IMR-90 (cell line): Measurements from ENCODE around the gene SESN1. TPM values are rescaled to one million over a fixed set of nuclear protein-coding genes. Genes with fewer than 3 reads are reported as not detected.

Experiments used
- ATAC-seq: fragments of 200-7000 bp; cut with Tn5 transposase; 2 replicates; pipeline ENCODE4 v1.9.1; 2020; ENCODE audit warnings: low read depth, mild to moderate bottlenecking, moderate library complexity
- BruUV-seq: library from RNA; stranded (reverse); fragments of 400-500 nt; replicated peaks from 2 replicates; lab custom pipeline; 2021; lab: Mats Ljungman, UMichigan
- CTCF ChIA-PET: fragments of 300-600 bp; formaldehyde crosslinking; extraction: SDS; loops from one replicate; lab custom pipeline; 2021; ENCODE audit warnings: antibody characterized with exemption; lab: Yijun Ruan, JAX
- POLR2A ChIA-PET: fragments of 300-600 bp; sonication (Branson Sonifier 250); formaldehyde crosslinking; loops from one replicate; lab custom pipeline; 2022; ENCODE audit warnings: antibody characterized with exemption; ENCODE audit not compliant: unreplicated experiment; lab: Charles Lee
- DNase-seq: peaks from one replicate; pipeline ENCODE4 v3.0.0; 2013
- H2AFZ ChIP-seq: replicated peaks from 2 replicates; pipeline ENCODE3; 2013; ENCODE audit warnings: low read length, mild to moderate bottlenecking; ENCODE audit not compliant: poor library complexity
- H2AK5ac ChIP-seq: 2 replicates; pipeline ENCODE4 v1.6.1; 2013; ENCODE audit warnings: low read depth, low read length, inconsistent platforms
- H2AK9ac ChIP-seq: replicated peaks from 2 replicates; pipeline ENCODE3; 2013; ENCODE audit warnings: mild to moderate bottlenecking, low read depth, low read length, moderate library complexity; ENCODE audit not compliant: poor library complexity
- H2BK120ac ChIP-seq: 2 replicates; pipeline ENCODE4 v1.6.1; 2013; ENCODE audit warnings: low read depth, low read length, inconsistent platforms
- H2BK15ac ChIP-seq: 3 replicates; pipeline ENCODE4 v1.6.1; 2013; ENCODE audit warnings: low read depth, low read length, inconsistent platforms
- H2BK20ac ChIP-seq: 2 replicates; pipeline ENCODE4 v1.6.1; 2013; ENCODE audit warnings: low read depth, mild to moderate bottlenecking, inconsistent platforms, low read length, moderate library complexity
- H2BK5ac ChIP-seq: 2 replicates; pipeline ENCODE4 v1.6.1; 2013; ENCODE audit warnings: mild to moderate bottlenecking, low read depth, low read length, inconsistent platforms; ENCODE audit not compliant: poor library complexity, severe bottlenecking
- H3K14ac ChIP-seq: replicated peaks from 2 replicates; pipeline ENCODE4 v1.6.1; 2013; ENCODE audit warnings: low read depth, low read length, inconsistent platforms
- H3K18ac ChIP-seq: 2 replicates; pipeline ENCODE4 v1.6.1; 2013; ENCODE audit warnings: low read depth, low read length, control low read depth
- H3K23ac ChIP-seq: 2 replicates; pipeline ENCODE4 v1.6.1; 2013; ENCODE audit warnings: low read depth, low read length, inconsistent platforms
- H3K27ac ChIP-seq: 2 replicates; pipeline ENCODE4 v1.5.1; 2013; ENCODE audit warnings: mild to moderate bottlenecking, control low read depth, low read length; ENCODE audit not compliant: insufficient read depth
- H3K27me3 ChIP-seq: 2 replicates; pipeline ENCODE4 v1.6.1; 2013; ENCODE audit warnings: low read length; ENCODE audit not compliant: control insufficient read depth, insufficient read depth
- H3K36me3 ChIP-seq: 2 replicates; pipeline ENCODE4 v1.6.1; 2013; ENCODE audit warnings: low read length, mixed read lengths; ENCODE audit not compliant: control insufficient read depth, insufficient read depth
- H3K4ac ChIP-seq: 2 replicates; pipeline ENCODE4 v1.6.1; 2013; ENCODE audit warnings: low read depth, low read length, inconsistent platforms
- H3K4me1 ChIP-seq: 2 replicates; pipeline ENCODE4 v1.6.1; 2013; ENCODE audit warnings: low read length, mixed read lengths; ENCODE audit not compliant: control insufficient read depth, insufficient read depth
- H3K4me2 ChIP-seq: 2 replicates; pipeline ENCODE4 v1.6.1; 2013; ENCODE audit warnings: low read depth, mild to moderate bottlenecking, control low read depth, low read length, moderate library complexity
- H3K4me3 ChIP-seq: 2 replicates; pipeline ENCODE4 v1.5.1; 2013; ENCODE audit warnings: low read depth, mild to moderate bottlenecking, control low read depth, low read length, moderate library complexity; ENCODE audit not compliant: insufficient read depth
- H3K56ac ChIP-seq: 2 replicates; pipeline ENCODE4 v1.6.1; 2013; ENCODE audit warnings: low read length, inconsistent platforms; ENCODE audit not compliant: insufficient read depth; ENCODE audit errors: extremely low read depth
- H3K79me1 ChIP-seq, 2 experiments: 2 replicates each; pipeline ENCODE4 v1.6.1; 2013; ENCODE audit warnings: low read length in 2 of 2, inconsistent platforms in 1 of 2, low read depth in 1 of 2
- H3K9ac ChIP-seq: 2 replicates; pipeline ENCODE4 v1.6.1; 2013; ENCODE audit warnings: low read depth, low read length, control low read depth
- H3K9me1 ChIP-seq: 2 replicates; pipeline ENCODE4 v1.6.1; 2013; ENCODE audit warnings: low read length, inconsistent platforms; ENCODE audit not compliant: insufficient read depth
- H3K9me3 ChIP-seq: 2 replicates; pipeline ENCODE4 v1.6.1; 2013; ENCODE audit warnings: low read length; ENCODE audit not compliant: control insufficient read depth, insufficient read depth
- H4K20me1 ChIP-seq: 2 replicates; pipeline ENCODE4 v1.6.1; 2013; ENCODE audit warnings: low read length, inconsistent platforms; ENCODE audit not compliant: insufficient read depth
- H4K5ac ChIP-seq: 2 replicates; pipeline ENCODE4 v1.6.1; 2013; ENCODE audit warnings: mild to moderate bottlenecking, low read depth, low read length, control low read depth
- H4K8ac ChIP-seq, 2 experiments: 2 replicates each; pipeline ENCODE4 v1.6.1; 2013; ENCODE audit warnings: low read depth in 2 of 2, low read length in 2 of 2, control low read depth in 1 of 2, inconsistent platforms in 1 of 2
- H4K91ac ChIP-seq: 2 replicates; pipeline ENCODE4 v1.6.1; 2013; ENCODE audit warnings: low read depth, low read length, inconsistent platforms; ENCODE audit not compliant: insufficient read depth
- CTCF ChIP-seq: conservative IDR thresholded peaks from 2 replicates; pipeline ENCODE4 v1.5.1; 2012; ENCODE audit warnings: mild to moderate bottlenecking, low read depth, low read length, improper control_type of control experiment
- ELK1 ChIP-seq: fragments of 150-350 bp; IDR thresholded peaks from 2 replicates; pipeline ENCODE4 v1.6.1; 2016; ENCODE audit warnings: low read depth, mild to moderate bottlenecking, low read length, moderate library complexity, borderline replicate concordance
- FOS ChIP-seq: fragments of 150-350 bp; IDR thresholded peaks from 2 replicates; pipeline ENCODE4 v1.6.1; 2016; ENCODE audit warnings: low read depth, low read length
- MXI1 ChIP-seq: IDR thresholded peaks from 2 replicates; pipeline ENCODE4 v1.6.1; 2012; ENCODE audit warnings: low read depth, mild to moderate bottlenecking, low read length, moderate library complexity, borderline replicate concordance
- RAD21 ChIP-seq: IDR thresholded peaks from 2 replicates; pipeline ENCODE4 v1.6.1; 2012; ENCODE audit warnings: low read length, improper control_type of control experiment
- RCOR1 ChIP-seq: IDR thresholded peaks from 2 replicates; pipeline ENCODE4 v1.6.1; 2012; ENCODE audit warnings: mild to moderate bottlenecking, low read length, improper control_type of control experiment; ENCODE audit not compliant: insufficient replicate concordance
- RFX5 ChIP-seq: IDR thresholded peaks from 2 replicates; pipeline ENCODE4 v1.8.0; 2012; ENCODE audit warnings: low read depth, mild to moderate bottlenecking, low read length, moderate library complexity
- USF2 ChIP-seq: fragments of 150-350 bp; IDR thresholded peaks from 2 replicates; pipeline ENCODE4 v1.6.1; 2017; ENCODE audit warnings: mild to moderate bottlenecking, antibody characterized with exemption, low read length, low read depth
- WGBS, 2 experiments: methylation state at CpG; one replicate each; pipeline versions ENCODE4 v1.1.5 to v1.1.7; 2013; ENCODE audit warnings: missing lambda C conversion rate in 2 of 2; ENCODE audit not compliant: insufficient read length in 1 of 2; ENCODE audit errors: extremely low coverage in 2 of 2; 5-methylcytosine and 5-hydroxymethylcytosine counted together
- dilution Hi-C: fragments of 300-500 bp; cut with HindIII; formaldehyde crosslinking; loops from one replicate; pipeline ENCODE4 v1.14.3; 2018; ENCODE audit warnings: low sequenced_read_pairs; ENCODE audit not compliant: unreplicated experiment
- in situ Hi-C: fragments of 300-500 bp; cut with MboI; formaldehyde crosslinking; loops from 3 replicates; pipeline ENCODE4 v1.14.3; 2019; ENCODE audit warnings: low sequenced_read_pairs, inconsistent platforms, mixed read lengths
- intact Hi-C: fragments of 100-400 bp; cut with micrococcal nuclease; formaldehyde crosslinking; loops from 2 replicates; pipeline ENCODE4 v1.10.0; 2022
- polyA plus RNA-seq, 3 experiments: library from polyadenylated mRNA; depleted of rRNA; stranded (reverse); fragments of >200 nt; gene quantifications; 2 replicates each; pipeline ENCODE4 v1.2.3, GENCODE V29; 2012; ENCODE audit warnings: low replicate concordance in 1 of 3
- total RNA-seq: library from RNA; depleted of rRNA; stranded (reverse); fragments of >200 nt; gene quantifications from 2 replicates; pipeline ENCODE4 v1.2.3, GENCODE V29; 2012

Gene SESN1
- total and polyA plus RNA-seq, 2 of the 4 experiments (the other 2 are of a cell fraction) = 9.7 to 16.7 TPM

- in situ Hi-C loops = no loop called here
- TF ChIP-seq ELK1 (no peak), USF2 (no peak), MXI1 (no peak), RFX5 (no peak), RAD21 (no peak), RCOR1 (no peak), FOS (no peak), CTCF (no peak)
- Histone ChIP-seq H3K27ac (no peak overlapping the region), H3K56ac (no peak overlapping the region), H3K9me3 (no peaks in the 10 kb centered on the region), H2AFZ (no peak overlapping the region), H4K5ac (no peak overlapping the region), H3K9ac (no peak overlapping the region), H3K4ac (no peak overlapping the region), H3K79me1 (no peaks in the 10 kb centered on the region), H2AK9ac (no peak overlapping the region), H2BK20ac (no peak overlapping the region), H2BK5ac (no peak overlapping the region), H2BK15ac (no peak overlapping the region), H3K9me1 (peaks cover 14% of the 10 kb centered on the region), H4K91ac (no peak overlapping the region), H4K20me1 (no peaks in the 10 kb centered on the region), H2BK120ac (no peak overlapping the region), H3K18ac (no peak overlapping the region), H3K23ac (no peak overlapping the region), H2AK5ac (no peak overlapping the region), H3K27me3 (no peaks in the 10 kb centered on the region), H3K36me3 (no peaks in the 10 kb centered on the region), H3K14ac (no peak overlapping the region), H4K8ac (no peak overlapping the region), H3K4me2 (no peak overlapping the region), H3K4me3 (no peak overlapping the region), H3K4me1 (peaks cover 24% of the 10 kb centered on the region)
- intact Hi-C loops = no loop called here
- WGBS, 2 experiments = 83% methylated on average over 4 of the region's 7 CpGs; no CpG with 5 or more reads in 1 of the 2 experiments
- ChIA-PET POLR2A (interaction anchor here (0.6 kb wide), 1 partner anchor 117 kb away, joined by 4 read pairs; no protein-coding TSS in a partner anchor), CTCF (no interaction called here)
- no peak for DNase-seq
- dilution Hi-C loops = no loop called here
- ATAC-seq = no peak
- no TSS peak for BruUV-seq
Observed at GRCh38 chr6:108948181-108948661, 146.4 kb downstream of the SESN1 start.
